ENCODE data around the gene KCNRG. TPM values are rescaled to one million over a fixed set of nuclear protein-coding genes. Genes with fewer than 3 reads are reported as not detected.

Gene KCNRG, protein sequence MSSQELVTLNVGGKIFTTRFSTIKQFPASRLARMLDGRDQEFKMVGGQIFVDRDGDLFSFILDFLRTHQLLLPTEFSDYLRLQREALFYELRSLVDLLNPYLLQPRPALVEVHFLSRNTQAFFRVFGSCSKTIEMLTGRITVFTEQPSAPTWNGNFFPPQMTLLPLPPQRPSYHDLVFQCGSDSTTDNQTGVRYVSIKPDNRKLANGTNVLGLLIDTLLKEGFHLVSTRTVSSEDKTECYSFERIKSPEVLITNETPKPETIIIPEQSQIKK
- total RNA-seq (2014; rRNA removed) (0.15 and 2.4 TPM in 2 replicates), Bru-seq, nascent RNA (percentile 64 among the genes with signal in this experiment), BruChase-seq, experiment 1, labeled RNA remaining after a 6-hour chase (percentile 73 among the genes with signal in this experiment), BruChase-seq, experiment 2, labeled RNA remaining after a 2-hour chase (percentile 69 among the genes with signal in this experiment)
- long read RNA-seq = 0 reads

GRCh38 chr13:50015258-50015657, at the start of gene KCNRG:
KCNRG (plus strand) TSS chr13:50015444; CDS start chr13:50015494, 50 bp downstream.
- no peaks in the 10 kb centered on the region for H3K27me3 ChIP-seq (ENCODE audit: low read length)
- no peak within 1 kb of the TSS for H3K27ac ChIP-seq (ENCODE audit: low read length)
- H3K79me2 ChIP-seq (ENCODE audit: low read length) = peaks cover 7% of the 10 kb centered on the region; the same call in 1 of the 2 replicates
- H3K9me3 ChIP-seq (ENCODE audit: low read length) = no peaks in the 10 kb centered on the region
- ChIA-PET POLR2A (ENCODE audit: unreplicated experiment) (interaction anchor here (0.6 kb wide), 1 partner anchor 17 kb away, joined by 3 read pairs; no protein-coding TSS in a partner anchor), CTCF (interaction anchor here (0.7 kb wide), 1 partner anchor 109 kb away, joined by 12 read pairs; no protein-coding TSS in a partner anchor)
- no peak for TF ChIP-seq EZH2 (IDR thresholded peaks at IDR 0.05; ENCODE audit: low read length, unreplicated experiment)
- no peak for TF ChIP-seq EZH2phosphoT487 (IDR thresholded peaks at IDR 0.05; ENCODE audit: borderline replicate concordance, low read length)
- TF ChIP-seq, protein P1, sequence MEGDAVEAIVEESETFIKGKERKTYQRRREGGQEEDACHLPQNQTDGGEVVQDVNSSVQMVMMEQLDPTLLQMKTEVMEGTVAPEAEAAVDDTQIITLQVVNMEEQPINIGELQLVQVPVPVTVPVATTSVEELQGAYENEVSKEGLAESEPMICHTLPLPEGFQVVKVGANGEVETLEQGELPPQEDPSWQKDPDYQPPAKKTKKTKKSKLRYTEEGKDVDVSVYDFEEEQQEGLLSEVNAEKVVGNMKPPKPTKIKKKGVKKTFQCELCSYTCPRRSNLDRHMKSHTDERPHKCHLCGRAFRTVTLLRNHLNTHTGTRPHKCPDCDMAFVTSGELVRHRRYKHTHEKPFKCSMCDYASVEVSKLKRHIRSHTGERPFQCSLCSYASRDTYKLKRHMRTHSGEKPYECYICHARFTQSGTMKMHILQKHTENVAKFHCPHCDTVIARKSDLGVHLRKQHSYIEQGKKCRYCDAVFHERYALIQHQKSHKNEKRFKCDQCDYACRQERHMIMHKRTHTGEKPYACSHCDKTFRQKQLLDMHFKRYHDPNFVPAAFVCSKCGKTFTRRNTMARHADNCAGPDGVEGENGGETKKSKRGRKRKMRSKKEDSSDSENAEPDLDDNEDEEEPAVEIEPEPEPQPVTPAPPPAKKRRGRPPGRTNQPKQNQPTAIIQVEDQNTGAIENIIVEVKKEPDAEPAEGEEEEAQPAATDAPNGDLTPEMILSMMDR (conservative IDR thresholded peaks at IDR 0.05; ENCODE audit: low read depth, low read length) = no peak
- H3K4me2 ChIP-seq (ENCODE audit: low read length) = no peak within 1 kb of the TSS
- BruUV-seq (replicated peaks) = no TSS peak
- no peaks in the 10 kb centered on the region for H3K4me1 ChIP-seq (ENCODE audit: insufficient read depth, low read length)
- no peak within 1 kb of the TSS for H2AFZ ChIP-seq (ENCODE audit: low read length)
- DNase-seq (no peak), ATAC-seq (no peak)
- peaks cover 7% of the 10 kb centered on the region; the same call in 1 of the 2 replicates for H4K20me1 ChIP-seq (ENCODE audit: low read length)
- H3K4me3 ChIP-seq (ENCODE audit: low read length) = no peak within 1 kb of the TSS
- intact Hi-C loops (cut with micrococcal nuclease) = no loop called here
- no peak within 1 kb of the TSS for H3K9ac ChIP-seq (ENCODE audit: low read length)
- no peaks in the 10 kb centered on the region for H3F3A ChIP-seq (ENCODE audit: low read length, unreplicated experiment)
- no peaks in the 10 kb centered on the region for H3K9me2 ChIP-seq (replicated peaks; ENCODE audit: low read length)
- peaks cover 15% of the 10 kb centered on the region for H3K36me3 ChIP-seq (ENCODE audit: low read depth, low read length)

DNA sequence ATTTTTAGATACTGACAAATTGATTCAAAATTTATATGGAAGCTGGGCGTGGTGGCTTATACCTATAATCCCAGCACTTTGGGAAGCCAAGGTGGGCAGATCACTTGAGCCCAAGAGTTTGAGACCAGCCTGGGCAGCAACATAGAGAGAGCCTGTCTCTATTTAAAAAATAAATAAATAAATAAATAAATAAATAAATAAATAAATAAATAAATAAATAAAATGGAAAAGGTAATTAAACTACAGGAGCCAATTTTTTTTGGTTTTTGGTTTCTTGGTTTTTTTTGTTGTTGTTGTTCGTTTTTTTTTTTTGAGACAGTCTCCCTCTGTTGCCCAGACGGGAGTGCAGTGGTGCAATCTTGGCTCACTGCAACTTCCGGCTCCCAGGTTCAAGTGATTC, 47.8 kb upstream of the KCNRG start:
- ATAC-seq (no peak), DNase-seq (no peak)
- H3F3A ChIP-seq (ENCODE audit: low read length, unreplicated experiment) = no peaks in the 10 kb centered on the region
- no peaks in the 10 kb centered on the region for H3K36me3 ChIP-seq (ENCODE audit: low read depth, low read length)
- no peaks in the 10 kb centered on the region for H3K27me3 ChIP-seq (ENCODE audit: low read length)
- no peak overlapping the region for H3K4me2 ChIP-seq (ENCODE audit: low read length)
- H4K20me1 ChIP-seq (ENCODE audit: low read length) = no peaks in the 10 kb centered on the region
- no TSS peak for BruUV-seq (replicated peaks)
- no peak overlapping the region for H3K4me3 ChIP-seq (ENCODE audit: low read length)
- no peaks in the 10 kb centered on the region for H3K4me1 ChIP-seq (ENCODE audit: insufficient read depth, low read length)
- TF ChIP-seq, protein P1 (conservative IDR thresholded peaks at IDR 0.05; ENCODE audit: low read depth, low read length) = no peak
- TF ChIP-seq EZH2 (IDR thresholded peaks at IDR 0.05; ENCODE audit: low read length, unreplicated experiment) = no peak
- no peak for TF ChIP-seq EZH2phosphoT487 (IDR thresholded peaks at IDR 0.05; ENCODE audit: borderline replicate concordance, low read length)
- H2AFZ ChIP-seq (ENCODE audit: low read length) = no peak overlapping the region
- no peaks in the 10 kb centered on the region for H3K9me2 ChIP-seq (replicated peaks; ENCODE audit: low read length)
- H3K27ac ChIP-seq (ENCODE audit: low read length) = no peak overlapping the region
- intact Hi-C loops (cut with micrococcal nuclease) = no loop called here
- H3K9ac ChIP-seq (ENCODE audit: low read length) = no peak overlapping the region
- CTCF ChIA-PET = no interaction called here
- POLR2A ChIA-PET (ENCODE audit: unreplicated experiment) = interaction anchor here (0.5 kb wide), 1 partner anchor 1001 kb away, joined by 4 read pairs; no protein-coding TSS in a partner anchor
- H3K9me3 ChIP-seq (ENCODE audit: low read length) = 0 out of 2 replicates have a peak, but pooled peaks cover 5% of the 10 kb centered on the region
- H3K79me2 ChIP-seq (ENCODE audit: low read length) = no peaks in the 10 kb centered on the region

DNA sequence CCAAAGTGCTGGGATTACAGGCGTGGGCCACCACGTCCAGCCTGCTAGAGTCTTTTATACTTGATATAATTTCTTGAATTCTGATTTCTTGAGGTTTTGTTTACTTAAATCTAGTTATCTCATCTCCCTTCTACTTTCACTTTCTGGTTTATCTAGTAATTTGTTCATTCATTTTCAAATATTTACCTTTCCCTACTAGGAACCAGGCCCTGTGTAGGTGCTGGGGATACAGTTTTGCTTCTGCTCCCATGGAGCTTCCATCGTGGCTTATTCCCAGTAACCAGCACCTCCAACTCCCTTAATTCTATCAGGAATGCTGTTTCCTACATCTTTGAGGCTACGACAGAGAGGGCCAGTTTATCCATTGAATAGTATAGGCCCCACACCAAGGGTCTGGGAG, 42.5 kb upstream of the KCNRG start:
- no peaks in the 10 kb centered on the region for H3K79me2 ChIP-seq (ENCODE audit: low read length)
- no peak for DNase-seq
- H3F3A ChIP-seq (ENCODE audit: low read length, unreplicated experiment) = no peaks in the 10 kb centered on the region
- H3K27me3 ChIP-seq (ENCODE audit: low read length) = no peaks in the 10 kb centered on the region
- H4K20me1 ChIP-seq (ENCODE audit: low read length) = no peaks in the 10 kb centered on the region
- BruUV-seq (replicated peaks) = no TSS peak
- no peak overlapping the region for H3K9ac ChIP-seq (ENCODE audit: low read length)
- POLR2A ChIA-PET (ENCODE audit: unreplicated experiment) = no interaction called here
- peaks cover 13% of the 10 kb centered on the region for H3K4me1 ChIP-seq (ENCODE audit: insufficient read depth, low read length)
- H3K9me2 ChIP-seq (replicated peaks; ENCODE audit: low read length) = no peaks in the 10 kb centered on the region
- no peak overlapping the region for H3K4me2 ChIP-seq (ENCODE audit: low read length)
- intact Hi-C loops (cut with micrococcal nuclease) = loop anchor here (10.0 kb wide), 1 partner anchor 562 kb away; no protein-coding TSS in a partner anchor
- no peak overlapping the region for H2AFZ ChIP-seq (ENCODE audit: low read length)
- H3K9me3 ChIP-seq (ENCODE audit: low read length) = no peaks in the 10 kb centered on the region
- TF ChIP-seq EZH2 (IDR thresholded peaks at IDR 0.05; ENCODE audit: low read length, unreplicated experiment) (no peak), EZH2phosphoT487 (IDR thresholded peaks at IDR 0.05; ENCODE audit: borderline replicate concordance, low read length) (no peak)
- TF ChIP-seq, protein P1 (conservative IDR thresholded peaks at IDR 0.05; ENCODE audit: low read depth, low read length) = no peak
- no peak for ATAC-seq
- CTCF ChIA-PET = no interaction called here
- H3K4me3 ChIP-seq (ENCODE audit: low read length) = no peak overlapping the region
- no peaks in the 10 kb centered on the region for H3K36me3 ChIP-seq (ENCODE audit: low read depth, low read length)
- no peak overlapping the region for H3K27ac ChIP-seq (ENCODE audit: low read length)

All from PC-3 (cell line).